HEK293 (cell line): Measurements from ENCODE around the gene HOXD9.

Experiments used
- ZNF18 ChIP-seq: fragments of 450-650 bp; formaldehyde crosslinking; IDR thresholded peaks from 2 replicates; pipeline ENCODE4 v1.5.1; 2016; ENCODE audit warnings: missing biosample characterization, missing genetic modification characterization
- ZNF580 ChIP-seq: fragments of 450-650 bp; formaldehyde crosslinking; IDR thresholded peaks from 2 replicates; pipeline ENCODE4 v1.5.1; 2016; ENCODE audit warnings: missing biosample characterization, missing genetic modification characterization
- TF ChIP-seq, protein P1 (sequence below): fragments of 450-650 bp; formaldehyde crosslinking; IDR thresholded peaks from 2 replicates; pipeline ENCODE4 v1.5.1; 2016; ENCODE audit warnings: missing biosample characterization, missing genetic modification characterization
- TF ChIP-seq, protein P2 (sequence below): fragments of 450-650 bp; formaldehyde crosslinking; IDR thresholded peaks from 2 replicates; pipeline ENCODE4 v1.5.1; 2016; ENCODE audit warnings: missing biosample characterization, missing genetic modification characterization

DNA sequence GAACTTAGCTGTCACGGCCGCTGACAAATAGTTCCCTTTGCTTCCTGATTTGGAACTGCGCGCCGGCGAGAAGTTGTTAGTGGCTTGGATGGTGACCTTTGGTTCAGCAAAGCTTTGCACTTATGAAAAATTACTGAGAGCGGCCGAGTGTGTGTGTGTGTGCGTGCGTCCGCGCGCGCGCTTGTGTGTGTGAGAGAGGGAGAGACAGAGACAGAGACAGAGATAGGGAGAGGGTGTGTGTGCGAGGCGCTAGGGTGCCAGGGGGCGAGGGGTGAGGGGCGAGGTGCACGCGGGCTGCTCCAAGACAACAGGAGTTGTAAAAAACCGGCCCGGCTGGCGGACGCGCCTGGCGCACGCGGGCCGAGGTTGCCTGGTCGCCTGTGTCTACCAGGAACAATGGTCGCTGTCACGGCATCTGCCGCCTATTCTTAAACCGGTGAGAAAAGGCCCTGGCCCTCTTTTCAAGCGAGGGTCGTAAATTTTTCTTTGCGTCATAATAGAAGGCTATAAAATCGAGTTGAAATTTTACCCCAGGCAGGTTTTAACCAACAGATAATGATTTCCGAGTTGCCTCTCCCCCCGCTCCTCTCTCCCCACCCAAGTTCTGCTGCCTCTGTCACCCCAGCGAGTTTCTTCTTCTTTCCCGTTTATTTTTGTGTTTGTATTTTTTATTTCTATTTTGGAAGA lies 35.1 kb downstream of the HOXD9 start:
- TF ChIP-seq, protein P1, sequence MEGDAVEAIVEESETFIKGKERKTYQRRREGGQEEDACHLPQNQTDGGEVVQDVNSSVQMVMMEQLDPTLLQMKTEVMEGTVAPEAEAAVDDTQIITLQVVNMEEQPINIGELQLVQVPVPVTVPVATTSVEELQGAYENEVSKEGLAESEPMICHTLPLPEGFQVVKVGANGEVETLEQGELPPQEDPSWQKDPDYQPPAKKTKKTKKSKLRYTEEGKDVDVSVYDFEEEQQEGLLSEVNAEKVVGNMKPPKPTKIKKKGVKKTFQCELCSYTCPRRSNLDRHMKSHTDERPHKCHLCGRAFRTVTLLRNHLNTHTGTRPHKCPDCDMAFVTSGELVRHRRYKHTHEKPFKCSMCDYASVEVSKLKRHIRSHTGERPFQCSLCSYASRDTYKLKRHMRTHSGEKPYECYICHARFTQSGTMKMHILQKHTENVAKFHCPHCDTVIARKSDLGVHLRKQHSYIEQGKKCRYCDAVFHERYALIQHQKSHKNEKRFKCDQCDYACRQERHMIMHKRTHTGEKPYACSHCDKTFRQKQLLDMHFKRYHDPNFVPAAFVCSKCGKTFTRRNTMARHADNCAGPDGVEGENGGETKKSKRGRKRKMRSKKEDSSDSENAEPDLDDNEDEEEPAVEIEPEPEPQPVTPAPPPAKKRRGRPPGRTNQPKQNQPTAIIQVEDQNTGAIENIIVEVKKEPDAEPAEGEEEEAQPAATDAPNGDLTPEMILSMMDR (tag by site-specific recombination): peak; percentile 47; the same call in 1 of the 2 replicates
- TF ChIP-seq, protein P2, sequence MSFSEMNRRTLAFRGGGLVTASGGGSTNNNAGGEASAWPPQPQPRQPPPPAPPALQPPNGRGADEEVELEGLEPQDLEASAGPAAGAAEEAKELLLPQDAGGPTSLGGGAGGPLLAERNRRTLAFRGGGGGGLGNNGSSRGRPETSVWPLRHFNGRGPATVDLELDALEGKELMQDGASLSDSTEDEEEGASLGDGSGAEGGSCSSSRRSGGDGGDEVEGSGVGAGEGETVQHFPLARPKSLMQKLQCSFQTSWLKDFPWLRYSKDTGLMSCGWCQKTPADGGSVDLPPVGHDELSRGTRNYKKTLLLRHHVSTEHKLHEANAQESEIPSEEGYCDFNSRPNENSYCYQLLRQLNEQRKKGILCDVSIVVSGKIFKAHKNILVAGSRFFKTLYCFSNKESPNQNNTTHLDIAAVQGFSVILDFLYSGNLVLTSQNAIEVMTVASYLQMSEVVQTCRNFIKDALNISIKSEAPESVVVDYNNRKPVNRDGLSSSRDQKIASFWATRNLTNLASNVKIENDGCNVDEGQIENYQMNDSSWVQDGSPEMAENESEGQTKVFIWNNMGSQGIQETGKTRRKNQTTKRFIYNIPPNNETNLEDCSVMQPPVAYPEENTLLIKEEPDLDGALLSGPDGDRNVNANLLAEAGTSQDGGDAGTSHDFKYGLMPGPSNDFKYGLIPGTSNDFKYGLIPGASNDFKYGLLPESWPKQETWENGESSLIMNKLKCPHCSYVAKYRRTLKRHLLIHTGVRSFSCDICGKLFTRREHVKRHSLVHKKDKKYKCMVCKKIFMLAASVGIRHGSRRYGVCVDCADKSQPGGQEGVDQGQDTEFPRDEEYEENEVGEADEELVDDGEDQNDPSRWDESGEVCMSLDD: no peak
- 0 out of 2 replicates have a peak, but pooled peaks have one; percentile 33 for TF ChIP-seq ZNF18 (tag by site-specific recombination)
- TF ChIP-seq ZNF580 (tag by site-specific recombination): no peak
